Activated CD4-positive, CD25-positive, alpha-beta regulatory T cell treated with anti-CD3 and anti-CD28 coated beads, Interleukin-2, amount 50 U/mL, for 72 hours (primary cell): ENCODE data around the gene KLHDC4.
"Not testable (repeated sequence)": the region's sequence is repeated elsewhere in the genome, so short reads cannot be mapped to it uniquely, and the experiment has no call there.

Experiments used
- DNase-seq: peaks from one replicate; pipeline ENCODE4 v3.0.0; 2021

Gene KLHDC4

GRCh38 chr16:87765776-87766484 is at the start of gene KLHDC4:
TSS of gene KLHDC4 (minus strand) at chr16:87765986. CDS start at chr16:87765890, 96 bp downstream.
- peak; percentile 87 for DNase-seq

DNA sequence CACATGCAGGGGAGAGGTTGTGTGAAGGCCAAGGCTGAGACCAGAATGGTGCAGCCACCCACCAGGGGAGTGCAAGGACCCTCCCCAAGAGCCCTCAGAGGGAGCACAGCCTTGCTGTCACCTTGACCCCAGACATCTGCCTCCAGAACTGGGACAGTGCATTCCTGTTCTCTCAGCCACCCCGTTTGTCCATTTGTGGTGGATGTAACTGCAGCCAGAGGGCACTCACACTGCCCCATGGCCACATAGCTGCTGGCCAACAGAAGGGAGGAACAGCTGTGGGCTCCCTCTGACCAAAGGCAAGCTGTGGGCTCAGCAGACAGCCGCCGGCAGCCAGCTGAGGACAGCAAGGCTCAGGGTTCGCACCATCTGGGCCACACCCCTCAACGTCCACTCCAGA is 49.8 kb upstream of the KLHDC4 start:
- no peak for DNase-seq

DNA sequence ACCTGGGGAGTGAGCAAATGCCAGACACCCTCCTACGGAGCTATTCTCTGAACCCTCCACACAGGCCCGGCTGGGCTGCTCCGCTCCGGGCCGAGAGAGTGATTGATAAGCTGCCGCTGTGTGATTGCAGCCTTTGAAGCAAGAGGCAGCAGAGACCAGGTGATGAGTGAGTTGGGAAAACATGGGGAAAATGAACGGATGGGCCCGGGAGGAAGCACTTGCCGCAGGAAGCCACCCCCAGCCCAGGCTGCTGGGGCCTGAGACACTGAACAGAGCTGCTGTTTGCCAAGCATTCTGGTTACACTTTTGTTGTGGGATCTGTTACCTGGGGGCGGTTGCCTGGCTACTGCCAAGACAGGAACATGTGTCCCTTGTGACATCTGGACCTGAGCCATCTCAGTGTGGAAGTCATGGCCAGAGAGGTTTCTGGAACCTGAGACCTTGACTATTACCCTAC is 46.4 kb upstream of the KLHDC4 start:
- DNase-seq, result no peak

DNA sequence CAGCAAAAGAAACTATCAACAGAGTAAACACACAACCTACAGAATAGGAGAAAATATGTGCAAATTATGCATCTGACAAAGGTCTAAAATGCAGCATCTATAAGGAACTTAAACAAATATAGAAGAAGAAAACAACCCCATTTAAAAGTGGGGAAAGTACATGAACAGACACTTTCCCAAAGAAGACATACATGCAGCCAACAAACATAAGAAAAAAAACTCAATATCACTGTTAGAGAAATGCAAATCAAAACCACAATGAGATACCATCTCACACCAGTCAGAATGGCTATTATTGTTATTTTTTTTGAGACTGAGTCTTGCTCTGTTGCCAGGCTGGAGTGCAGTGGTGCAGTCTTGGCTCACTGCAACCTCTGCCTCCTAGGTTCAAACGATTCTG is 45.7 kb upstream of the KLHDC4 start:
- not testable (repeated sequence) for DNase-seq

DNA sequence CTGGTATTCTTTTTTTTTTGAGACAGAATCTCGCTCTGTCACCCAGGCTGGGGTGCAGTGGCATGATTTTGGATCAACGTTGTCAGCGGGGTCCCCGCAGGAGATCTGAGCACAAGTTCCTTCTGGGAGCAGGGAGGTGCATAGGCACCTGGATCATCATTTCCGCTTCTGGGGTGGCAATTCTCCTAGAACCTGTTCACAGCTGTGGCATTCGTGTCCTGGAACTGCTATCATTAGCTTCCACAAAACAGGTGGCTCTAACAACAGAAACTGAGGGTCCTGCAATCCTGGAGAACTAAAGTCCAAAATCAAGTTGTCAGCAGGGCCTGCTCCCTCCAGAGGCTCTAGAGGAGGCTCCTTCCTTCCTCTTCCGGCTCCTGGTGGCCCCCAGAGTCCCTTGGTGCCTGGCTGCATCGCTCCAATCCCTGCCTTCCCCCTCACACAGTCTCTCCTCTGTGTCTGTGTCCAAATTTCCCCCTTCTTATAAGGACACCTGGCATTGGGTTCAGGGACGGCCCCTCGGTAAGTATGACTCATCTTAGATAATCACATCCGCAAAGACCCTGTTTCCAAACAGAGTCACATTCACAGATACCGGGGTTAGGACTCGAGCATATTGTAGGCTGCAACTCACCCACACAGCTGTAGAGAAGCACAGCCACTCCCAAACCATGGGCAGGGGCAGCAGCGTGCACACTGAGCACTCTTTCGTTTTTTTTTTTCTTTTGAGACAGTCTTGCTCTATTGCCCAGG is 43.5 kb upstream of the KLHDC4 start:
- no peak for DNase-seq

GRCh38 chr16:87808108-87808507 is 42.3 kb upstream of the KLHDC4 start:
- no peak for DNase-seq

DNA sequence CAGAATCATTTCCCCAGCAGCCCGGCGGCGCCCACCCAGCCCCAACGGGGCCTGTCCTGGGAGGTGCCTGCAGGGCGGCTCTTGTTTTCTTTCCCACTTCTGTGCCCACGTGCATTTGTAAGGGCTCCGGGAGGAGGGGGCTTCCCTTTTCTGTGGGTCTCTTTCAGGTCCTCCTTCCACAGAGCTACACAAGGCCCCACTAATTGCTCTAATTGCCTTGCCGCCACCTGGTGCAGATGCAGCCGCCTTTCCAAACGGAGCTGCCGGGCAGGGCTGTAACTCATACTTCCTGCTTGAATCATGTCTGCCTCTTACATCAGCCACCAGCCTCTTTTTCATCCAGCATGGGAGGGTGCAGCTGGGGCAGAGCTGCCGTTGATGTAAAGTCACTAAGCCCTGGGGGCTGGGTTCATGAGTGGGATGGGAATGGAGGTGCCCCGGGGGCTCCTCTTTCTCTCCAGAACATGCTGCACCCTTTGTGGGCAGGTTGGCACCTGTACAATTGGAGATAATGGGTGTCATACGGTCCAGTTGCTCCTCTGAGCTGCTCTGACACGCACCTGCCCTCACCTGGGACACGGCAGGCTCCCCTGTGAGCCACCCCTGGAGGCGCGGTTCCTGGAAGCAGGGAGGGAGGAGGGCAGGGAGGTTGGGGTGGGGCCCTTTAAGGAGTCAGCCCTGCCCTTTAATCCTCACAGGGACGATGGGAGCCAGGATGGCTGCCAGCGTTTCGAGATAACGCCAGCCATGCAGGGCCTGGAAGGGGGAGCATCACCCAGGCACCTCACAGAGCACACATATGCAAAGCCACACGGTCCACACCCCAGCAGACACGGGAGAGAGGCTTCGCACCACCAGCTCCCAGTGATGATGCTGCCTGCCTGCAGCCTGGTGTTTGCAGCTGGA is 41.1 kb upstream of the KLHDC4 start:
- peak; percentile 58 for DNase-seq

DNA sequence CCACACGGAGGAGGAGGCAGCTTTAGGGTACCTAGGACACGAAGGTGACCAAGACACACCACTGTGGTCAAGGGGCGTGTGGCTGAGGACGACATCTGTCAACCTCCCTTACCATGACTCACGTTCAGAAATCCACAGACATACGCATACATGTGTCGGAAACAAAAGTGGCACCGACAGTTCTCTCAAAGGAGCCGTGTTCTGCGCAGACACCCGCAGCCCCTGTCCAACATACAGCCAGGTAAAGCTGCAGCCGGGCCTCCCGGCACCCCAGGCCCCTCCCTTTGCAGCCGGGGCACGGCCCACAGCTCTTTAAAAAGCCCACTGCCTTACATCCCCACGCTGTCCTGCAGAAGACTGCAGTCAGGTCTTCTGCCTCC is 40.5 kb upstream of the KLHDC4 start:
- peak; percentile 44 for DNase-seq

DNA sequence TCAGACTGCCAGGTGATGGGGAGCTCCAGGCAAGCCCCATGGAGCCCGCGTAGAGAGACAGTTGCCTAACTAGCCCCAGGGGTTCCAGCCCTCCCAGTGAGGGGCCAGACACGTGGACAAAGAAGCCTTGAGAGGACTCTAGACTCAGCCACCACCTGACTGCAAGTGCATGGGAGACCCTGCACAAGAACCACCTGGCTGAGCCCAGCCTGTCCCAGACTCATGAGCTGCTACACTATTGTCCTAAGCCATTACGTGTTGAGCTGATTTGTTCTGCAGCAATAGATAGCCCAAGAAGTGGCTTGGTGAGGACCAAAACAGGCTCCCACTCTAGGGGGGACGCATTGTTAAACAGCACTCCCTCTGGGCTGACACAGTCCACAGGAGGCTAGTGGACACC is 37.6 kb upstream of the KLHDC4 start:
- no peak for DNase-seq

GRCh38 chr16:87802670-87803069 is 36.9 kb upstream of the KLHDC4 start:
- no peak for DNase-seq

GRCh38 chr16:87801679-87802259 is 36.0 kb upstream of the KLHDC4 start:
- DNase-seq, result no peak

- DNase-seq, result no peak
Measured at GRCh38 chr16:87800497-87800896, 34.7 kb upstream of the KLHDC4 start.

GRCh38 chr16:87795336-87795735 is 29.6 kb upstream of the KLHDC4 start:
- no peak for DNase-seq

GRCh38 chr16:87794485-87795078 is 28.8 kb upstream of the KLHDC4 start:
- DNase-seq, result no peak

DNA sequence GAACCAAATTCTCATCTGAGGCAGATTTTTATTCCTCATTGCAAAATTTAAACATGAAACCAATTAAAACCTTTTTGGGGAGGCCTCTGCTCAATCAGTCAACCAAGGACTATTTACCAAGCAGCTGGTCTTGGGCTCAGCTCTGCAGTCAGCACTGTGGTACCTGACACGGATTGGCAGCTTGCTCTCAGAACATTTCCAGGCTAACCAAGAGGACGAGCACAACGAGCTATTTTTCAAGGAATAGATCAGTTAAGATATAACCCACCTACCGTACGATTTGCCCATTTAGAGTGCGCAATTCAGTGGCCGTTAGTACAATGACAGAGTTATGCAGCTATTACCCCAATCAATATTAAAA is 26.4 kb upstream of the KLHDC4 start:
- DNase-seq, result no peak

DNA sequence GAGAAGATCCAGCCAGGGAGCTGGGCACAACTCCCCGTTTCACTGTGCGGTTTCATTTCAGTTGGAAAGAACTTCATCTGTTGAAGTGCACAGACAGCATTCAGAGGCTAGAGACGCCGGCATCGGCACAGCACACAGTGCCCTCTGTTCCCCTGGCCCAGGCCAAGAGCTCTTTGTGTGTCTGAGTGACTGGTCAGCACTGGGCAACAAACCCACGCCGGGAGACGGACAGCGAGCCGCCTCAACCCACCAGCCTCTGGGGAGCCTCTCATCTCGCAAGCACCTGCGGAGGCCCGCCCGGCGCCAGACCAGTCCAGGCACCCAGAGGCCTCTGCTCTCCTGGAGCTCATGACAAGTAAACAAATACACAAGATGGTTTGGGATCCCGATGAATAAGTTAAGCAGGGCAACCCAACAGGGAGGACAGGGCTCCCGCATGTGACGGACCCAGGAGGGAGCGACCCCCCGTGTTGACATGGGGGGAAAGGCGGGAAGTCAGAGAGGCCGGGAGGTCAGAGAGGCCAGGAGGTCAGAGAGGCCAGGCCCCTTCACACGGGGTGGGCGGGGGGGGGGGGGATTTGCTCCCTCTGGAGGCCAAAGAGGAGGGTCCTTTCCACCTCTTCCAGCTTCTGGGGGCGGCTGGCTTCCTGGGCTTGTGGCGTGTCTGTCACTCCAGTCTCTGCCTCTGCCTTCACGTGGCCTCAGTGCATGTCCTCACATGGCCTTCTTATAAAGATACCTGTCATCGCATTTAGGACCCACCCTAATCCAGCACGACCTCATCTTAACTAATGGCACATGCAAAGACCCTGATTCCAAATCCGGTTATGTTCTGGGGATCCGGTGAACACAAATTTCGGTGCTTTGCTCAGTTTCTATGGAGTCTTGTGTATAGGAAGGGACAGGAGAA is 25.8 kb upstream of the KLHDC4 start:
- DNase-seq, result no peak

DNA sequence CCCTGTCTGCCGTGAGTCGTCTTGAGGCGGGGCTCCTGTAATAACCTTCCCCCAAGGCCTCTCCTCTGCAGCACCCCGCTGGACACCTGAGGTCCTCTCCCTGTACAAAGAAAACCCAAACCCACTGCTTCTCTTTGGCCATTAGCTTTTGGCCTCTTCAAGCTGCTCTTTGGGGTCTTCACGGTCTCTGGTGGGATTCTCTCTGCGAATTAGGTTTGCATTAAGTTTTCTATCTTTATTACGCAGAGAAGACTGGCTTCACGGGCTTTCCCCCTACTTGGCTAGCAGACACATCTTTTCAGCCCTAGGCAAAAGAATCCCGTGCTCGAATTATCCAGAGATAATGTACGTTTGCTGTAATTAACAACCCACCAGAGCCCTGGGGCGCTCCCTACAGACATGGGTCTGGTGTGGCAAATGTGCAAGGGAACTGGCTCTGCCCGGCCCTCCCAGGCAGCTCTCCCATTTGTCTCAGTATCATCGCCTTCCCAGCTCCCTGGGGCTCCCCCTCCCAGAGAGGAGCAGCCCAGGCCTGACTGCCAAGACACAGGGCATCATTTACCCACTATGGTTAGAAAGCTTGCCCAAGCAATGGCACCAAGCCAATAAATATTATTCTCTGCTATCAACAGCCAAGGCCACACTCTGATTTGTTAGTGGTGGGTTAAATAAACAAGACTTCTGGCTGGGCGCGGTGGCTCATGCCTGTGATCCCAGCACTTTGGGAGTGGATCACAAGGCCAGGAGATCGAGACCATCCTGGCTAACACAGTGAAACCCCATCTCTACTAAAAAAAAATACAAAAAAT is 24.7 kb upstream of the KLHDC4 start:
- no peak for DNase-seq

GRCh38 chr16:87789437-87790291 is 23.9 kb upstream of the KLHDC4 start:
- no peak for DNase-seq

DNA sequence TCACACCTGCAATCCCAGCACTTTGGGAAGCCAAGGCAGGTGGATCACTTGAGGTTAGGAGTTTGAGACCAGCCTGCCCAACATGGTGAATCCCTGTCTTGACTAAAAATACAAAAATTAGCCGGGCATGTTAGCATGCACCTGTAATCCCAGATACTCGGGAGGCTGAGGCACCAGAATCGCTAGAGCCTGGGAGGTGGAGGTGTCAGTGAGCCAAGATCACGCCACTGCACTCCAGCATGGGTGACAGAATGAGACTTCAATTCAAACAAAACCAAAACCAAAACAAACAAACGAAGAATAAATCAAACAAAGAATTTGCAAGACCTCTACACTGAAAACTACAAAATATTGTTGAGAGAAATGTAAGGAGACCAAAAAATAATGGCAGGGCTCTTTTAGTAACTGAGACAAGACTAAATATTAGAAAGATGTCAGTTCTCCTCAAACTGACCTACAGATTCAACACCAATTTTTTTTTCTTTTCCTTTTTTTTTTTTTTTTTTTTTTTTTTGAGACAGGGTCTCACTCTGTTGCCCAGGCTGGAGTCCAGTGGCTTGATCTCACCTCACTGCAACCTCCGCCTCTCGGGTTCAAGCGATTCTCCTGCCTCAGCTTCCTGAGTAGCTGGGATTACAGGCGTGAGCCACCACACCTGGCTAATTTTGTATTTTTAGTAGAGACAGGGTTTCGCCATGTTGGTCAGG is 23.1 kb upstream of the KLHDC4 start:
- not testable (repeated sequence) for DNase-seq
